Right ventricle myocardium superior (tissue), 1 donor: ENCODE measurements around the gene ITPK1. TPM values are rescaled to one million over a fixed set of nuclear protein-coding genes. Genes with fewer than 3 reads are reported as not detected.

Experiments
- ATAC-seq: fragments of 200-7000 bp; cut with Tn5 transposase; one replicate; pipeline ENCODE4 v1.9.1; 2020; ENCODE audit warnings: mild to moderate bottlenecking; ENCODE audit not compliant: poor library complexity
- DNase-seq: peaks from one replicate; pipeline ENCODE4 v3.0.0-alpha.2; 2020
- intact Hi-C: fragments of 100-400 bp; cut with DNase I; formaldehyde crosslinking; loops from one replicate; pipeline ENCODE4 v1.11.2; 2022
- total RNA-seq: library from RNA; stranded (reverse); fragmentation: NEBNext Ultra II Directional; extraction: Animal tissue kit (Norgen Biotek cat#: 25700); gene quantifications from one replicate; pipeline ENCODE4 v1.2.1, GENCODE V29; 2021
- donor health status: DM: no; HTN: yes; CAD: no; lungs with severe emphysema.

The ITPK1 gene
- total RNA-seq, 1 donor from 2014 or later, result 115 TPM

DNA sequence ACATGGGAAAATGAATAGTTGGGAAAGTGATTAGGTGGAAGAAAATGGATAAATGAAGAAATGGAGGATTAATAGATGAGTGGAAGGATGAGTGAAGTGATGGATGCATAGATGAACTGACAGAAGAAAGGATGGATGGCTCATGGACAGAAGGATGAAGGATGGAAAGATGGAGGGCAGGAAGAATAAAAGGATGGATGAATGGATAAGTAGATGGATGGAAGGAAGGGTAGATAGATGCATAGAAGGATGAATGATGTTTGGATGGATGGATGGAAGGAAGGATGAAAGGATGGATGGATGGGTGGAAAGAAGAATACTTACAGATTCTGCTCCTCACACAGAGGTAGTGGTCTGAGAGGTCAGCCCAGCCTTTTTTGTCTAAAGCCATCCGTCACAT is 228.6 kb downstream of the ITPK1 start:
- no peak for DNase-seq
- intact Hi-C loops, result no loop called here
- no peak for ATAC-seq

Other genes with a start within 250 kb of the ITPK1 start
- gene CHGA, start 192.8 kb downstream of the ITPK1 start, total RNA-seq, result not detected
- gene MOAP1, start 69.0 kb upstream of the ITPK1 start, total RNA-seq, result 55.9 TPM
- gene LYSET, start 69.4 kb upstream of the ITPK1 start, total RNA-seq, result 21.0 TPM
- gene GON7, start 91.1 kb upstream of the ITPK1 start, total RNA-seq, result 16.3 TPM
- 16.1 TPM for gene UBR7, start 91.3 kb upstream of the ITPK1 start, total RNA-seq
- gene BTBD7, start 217.1 kb upstream of the ITPK1 start, total RNA-seq, result 15.9 TPM
- 0.94 TPM for gene COX8C, start 231.3 kb upstream of the ITPK1 start, total RNA-seq